Measurements from ENCODE around the gene COMP.
A peak's percentile ranks its signal among the peaks of the same experiment; 100 is the strongest.
"Not testable (repeated sequence)": the region's sequence is repeated elsewhere in the genome, so short reads cannot be mapped to it uniquely, and the experiment has no call there.

Gene COMP

GRCh38 chr19:18832306-18833140, 41.4 kb upstream of the COMP start:
- peak overlapping the region; percentile 72 for H3K27ac ChIP-seq
- TF ChIP-seq ZFX (IDR thresholded peaks at IDR 0.05; ENCODE audit: borderline replicate concordance): no peak
- TF ChIP-seq, protein P1, sequence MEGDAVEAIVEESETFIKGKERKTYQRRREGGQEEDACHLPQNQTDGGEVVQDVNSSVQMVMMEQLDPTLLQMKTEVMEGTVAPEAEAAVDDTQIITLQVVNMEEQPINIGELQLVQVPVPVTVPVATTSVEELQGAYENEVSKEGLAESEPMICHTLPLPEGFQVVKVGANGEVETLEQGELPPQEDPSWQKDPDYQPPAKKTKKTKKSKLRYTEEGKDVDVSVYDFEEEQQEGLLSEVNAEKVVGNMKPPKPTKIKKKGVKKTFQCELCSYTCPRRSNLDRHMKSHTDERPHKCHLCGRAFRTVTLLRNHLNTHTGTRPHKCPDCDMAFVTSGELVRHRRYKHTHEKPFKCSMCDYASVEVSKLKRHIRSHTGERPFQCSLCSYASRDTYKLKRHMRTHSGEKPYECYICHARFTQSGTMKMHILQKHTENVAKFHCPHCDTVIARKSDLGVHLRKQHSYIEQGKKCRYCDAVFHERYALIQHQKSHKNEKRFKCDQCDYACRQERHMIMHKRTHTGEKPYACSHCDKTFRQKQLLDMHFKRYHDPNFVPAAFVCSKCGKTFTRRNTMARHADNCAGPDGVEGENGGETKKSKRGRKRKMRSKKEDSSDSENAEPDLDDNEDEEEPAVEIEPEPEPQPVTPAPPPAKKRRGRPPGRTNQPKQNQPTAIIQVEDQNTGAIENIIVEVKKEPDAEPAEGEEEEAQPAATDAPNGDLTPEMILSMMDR (IDR thresholded peaks at IDR 0.05): no peak

GRCh38 chr19:18831524-18832305, 40.6 kb upstream of the COMP start, which contains the start of gene UPF1:
TSS of gene UPF1 (plus strand) at chr19:18831959. CDS start at chr19:18832210, 251 bp downstream.
- TF ChIP-seq, protein P1 (IDR thresholded peaks at IDR 0.05): no peak
- peak; percentile 89 for TF ChIP-seq ZFX (IDR thresholded peaks at IDR 0.05; ENCODE audit: borderline replicate concordance)
- H3K27ac ChIP-seq: peak within 1 kb of the TSS; percentile 72

GRCh38 chr19:18830488-18830887, 39.4 kb upstream of the COMP start:
- TF ChIP-seq ZFX (IDR thresholded peaks at IDR 0.05; ENCODE audit: borderline replicate concordance): no peak
- TF ChIP-seq, protein P1 (IDR thresholded peaks at IDR 0.05): no peak
- H3K27ac ChIP-seq: no peak overlapping the region

- no peak overlapping the region for H3K27ac ChIP-seq
- TF ChIP-seq, protein P1 (IDR thresholded peaks at IDR 0.05): no peak
- no peak for TF ChIP-seq ZFX (IDR thresholded peaks at IDR 0.05; ENCODE audit: borderline replicate concordance)
These were observed 37.7 kb upstream of the COMP start for GRCh38 chr19:18828786-18829185.

DNA sequence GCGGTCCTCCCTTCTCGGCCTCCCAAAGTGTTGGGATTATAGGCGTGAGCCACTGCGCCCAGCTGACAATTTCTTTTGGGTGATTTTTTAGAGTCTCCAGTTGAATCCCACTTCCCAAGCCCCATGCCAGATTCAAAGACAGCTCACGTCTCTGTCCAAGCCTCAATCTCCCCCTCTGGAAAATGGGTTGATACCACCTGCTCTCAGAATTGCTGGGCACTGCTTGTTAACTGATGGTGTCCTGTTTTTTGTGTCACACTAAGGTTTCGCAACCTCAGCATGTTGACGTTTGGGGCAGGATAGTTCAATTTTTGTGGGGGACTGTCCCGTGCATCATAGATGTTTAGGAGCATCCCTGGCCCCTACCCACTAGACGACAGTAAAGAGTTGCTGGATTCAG, 26.5 kb upstream of the COMP start:
- H3K27ac ChIP-seq: no peak overlapping the region
- TF ChIP-seq ZFX (IDR thresholded peaks at IDR 0.05; ENCODE audit: borderline replicate concordance): no peak
- TF ChIP-seq, protein P1 (IDR thresholded peaks at IDR 0.05): no peak

DNA sequence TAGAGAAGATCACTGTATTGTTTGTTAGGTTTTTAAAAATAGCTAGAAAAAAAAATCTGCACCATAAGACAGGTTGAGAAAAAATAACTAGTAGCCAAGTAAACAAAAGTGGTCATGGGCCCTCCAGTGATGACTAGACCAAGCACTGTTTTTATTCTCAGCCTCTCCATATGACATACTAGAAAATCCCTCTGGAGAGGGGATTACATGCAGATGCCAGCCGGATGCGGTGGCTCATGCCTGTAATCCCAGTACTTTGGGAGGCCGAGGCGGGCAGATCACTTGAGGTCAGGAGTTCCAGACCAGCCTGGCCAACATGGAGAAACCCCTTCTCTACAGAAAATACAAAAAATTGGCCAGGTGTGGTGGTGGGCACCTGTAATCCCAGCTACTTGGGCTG, 25.5 kb upstream of the COMP start:
- H3K27ac ChIP-seq: not testable (repeated sequence)

DNA sequence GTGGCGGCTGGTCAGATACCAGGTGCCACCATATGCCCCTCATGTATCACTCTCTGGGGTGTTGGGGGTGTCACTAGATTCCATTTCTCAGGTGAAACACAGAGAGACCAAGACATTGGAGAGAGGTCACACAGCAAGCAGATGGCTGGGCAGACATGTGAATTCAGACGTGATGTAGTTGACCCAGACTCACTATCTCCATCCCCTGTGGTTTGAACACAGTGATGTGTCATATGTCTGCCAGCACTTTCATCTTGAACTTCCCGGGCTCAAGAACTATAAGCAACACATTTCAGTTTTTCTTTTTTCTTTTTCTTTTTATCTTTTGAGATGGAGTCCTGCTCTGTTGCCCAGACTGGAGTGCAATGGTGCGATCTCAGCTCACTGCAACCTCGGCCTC, 24.6 kb upstream of the COMP start:
- H3K27ac ChIP-seq: no peak overlapping the region
- TF ChIP-seq, protein P1 (IDR thresholded peaks at IDR 0.05): no peak
- TF ChIP-seq ZFX (IDR thresholded peaks at IDR 0.05; ENCODE audit: borderline replicate concordance): no peak

Measured in 22Rv1 (cell line).